Esophagus muscularis mucosa (tissue), 4 donors: ENCODE data around the gene MERTK. TPM values are rescaled to one million over a fixed set of nuclear protein-coding genes. Genes with fewer than 3 reads are reported as not detected.

Experiments
- DNase-seq: peaks from one replicate; pipeline ENCODE4 v3.0.0-alpha.2; 2017; ENCODE audit errors: extremely low spot score
- H3K27ac ChIP-seq, 4 donors: fragments of 200-600 bp; sonication (generic); replicated peaks in 1 of 4; 1 replicate in 3 of 4; 2 replicates in 1 of 4; pipeline ENCODE4 v1.5.1; 2016 to 2019; ENCODE audit warnings: mild to moderate bottlenecking in 1 of 4
- H3K27me3 ChIP-seq, 4 donors: fragments of 200-600 bp; sonication (generic); one replicate each; pipeline versions ENCODE4 v1.5.1 to v1.6.0; 2016 to 2019
- H3K36me3 ChIP-seq, 4 donors: fragments of 200-600 bp; sonication (generic); one replicate each; pipeline ENCODE4 v1.5.1; 2016 to 2019
- H3K4me1 ChIP-seq, 4 donors: fragments of 200-600 bp; sonication (generic); one replicate each; pipeline ENCODE4 v1.5.1; 2016 to 2019
- H3K4me3 ChIP-seq, 4 donors: fragments of 200-600 bp; sonication (generic); 1 replicate in 2 of 4; 2 replicates in 2 of 4; pipeline ENCODE4 v1.5.1; 2016 to 2019; ENCODE audit warnings: mild to moderate bottlenecking in 4 of 4, moderate library complexity in 1 of 4
- H3K9me3 ChIP-seq, 4 donors: fragments of 200-600 bp; sonication (generic); 1 replicate in 3 of 4; 2 replicates in 1 of 4; pipeline ENCODE4 v1.5.1; 2016 to 2019
- EP300 ChIP-seq: sonication (generic); formaldehyde crosslinking; IDR thresholded peaks from one replicate; pipeline ENCODE4 v1.6.1; 2017; ENCODE audit warnings: antibody characterized with exemption
- POLR2A ChIP-seq: fragments of 450-650 bp; IDR thresholded peaks from one replicate; pipeline ENCODE4 v1.6.1; 2017; ENCODE audit warnings: antibody characterized with exemption, moderate library complexity, mild to moderate bottlenecking, low read depth
- POLR2AphosphoS5 ChIP-seq, 2 donors: sonication (generic); formaldehyde crosslinking; IDR thresholded peaks; one replicate each; pipeline ENCODE4 v1.6.1; 2017; ENCODE audit warnings: antibody characterized with exemption in 2 of 2
- WGBS: methylation state at CpG from one replicate; pipeline ENCODE4 v1.1.5; 2018; 5-methylcytosine and 5-hydroxymethylcytosine counted together
- intact Hi-C: fragments of 100-400 bp; cut with DNase I; formaldehyde crosslinking; loops from one replicate; pipeline ENCODE4 v1.15.1; 2023
- total RNA-seq, 4 donors: library from RNA; depleted of rRNA; stranded (reverse); fragments of >200 nt; gene quantifications; one replicate each; pipeline versions ENCODE4 v1.1.0 to v1.2.1, GENCODE V29; 2016
- TF ChIP-seq, protein P1 (sequence below), 3 experiments: fragments of 200-600 bp in 2 of 3; fragments of 450-650 bp in 1 of 3; sonication (generic) in 2 of 3; IDR thresholded peaks; one replicate each; pipeline ENCODE4 v1.5.1; 2017 to 2019; ENCODE audit warnings: antibody characterized with exemption in 3 of 3, mild to moderate bottlenecking in 2 of 3, moderate library complexity in 1 of 3

Gene MERTK
- total RNA-seq, 4 donors from 2014 or later, result 19.9 to 31.0 (median 22.3) TPM

- no peaks in the 10 kb centered on the region for H3K4me1 ChIP-seq
- no peak for DNase-seq
- no peaks in the 10 kb centered on the region for H3K27me3 ChIP-seq
- no peak overlapping the region for H3K27ac ChIP-seq
- H3K36me3 ChIP-seq, result peaks cover 0 to 70% (median 27%) of the 10 kb centered on the region in 4 donors
- intact Hi-C loops, result no loop called here
- H3K4me3 ChIP-seq, result no peak overlapping the region
- no peaks in the 10 kb centered on the region for H3K9me3 ChIP-seq
- WGBS, result 94% methylated on average over 10 of the region's 10 CpGs
- TF ChIP-seq POLR2A, result no peak
- TF ChIP-seq, protein P1, sequence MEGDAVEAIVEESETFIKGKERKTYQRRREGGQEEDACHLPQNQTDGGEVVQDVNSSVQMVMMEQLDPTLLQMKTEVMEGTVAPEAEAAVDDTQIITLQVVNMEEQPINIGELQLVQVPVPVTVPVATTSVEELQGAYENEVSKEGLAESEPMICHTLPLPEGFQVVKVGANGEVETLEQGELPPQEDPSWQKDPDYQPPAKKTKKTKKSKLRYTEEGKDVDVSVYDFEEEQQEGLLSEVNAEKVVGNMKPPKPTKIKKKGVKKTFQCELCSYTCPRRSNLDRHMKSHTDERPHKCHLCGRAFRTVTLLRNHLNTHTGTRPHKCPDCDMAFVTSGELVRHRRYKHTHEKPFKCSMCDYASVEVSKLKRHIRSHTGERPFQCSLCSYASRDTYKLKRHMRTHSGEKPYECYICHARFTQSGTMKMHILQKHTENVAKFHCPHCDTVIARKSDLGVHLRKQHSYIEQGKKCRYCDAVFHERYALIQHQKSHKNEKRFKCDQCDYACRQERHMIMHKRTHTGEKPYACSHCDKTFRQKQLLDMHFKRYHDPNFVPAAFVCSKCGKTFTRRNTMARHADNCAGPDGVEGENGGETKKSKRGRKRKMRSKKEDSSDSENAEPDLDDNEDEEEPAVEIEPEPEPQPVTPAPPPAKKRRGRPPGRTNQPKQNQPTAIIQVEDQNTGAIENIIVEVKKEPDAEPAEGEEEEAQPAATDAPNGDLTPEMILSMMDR (IDR thresholded peaks at IDR 0.05), result no peak
- TF ChIP-seq POLR2AphosphoS5 (IDR thresholded peaks at IDR 0.05), result no peak
- TF ChIP-seq EP300, result no peak
These were observed 122.9 kb downstream of the MERTK start for GRCh38 chr2:112021290-112021689.

- DNase-seq, result no peak
- TF ChIP-seq, protein P1 (IDR thresholded peaks at IDR 0.05), result no peak
- TF ChIP-seq POLR2A (no peak), POLR2AphosphoS5 (IDR thresholded peaks at IDR 0.05) (no peak), EP300 (no peak)
- no peaks in the 10 kb centered on the region for H3K27me3 ChIP-seq
- peaks cover 0 to 65% (median 27%) of the 10 kb centered on the region in 4 donors for H3K36me3 ChIP-seq
- WGBS, result 96% methylated on average over 8 of the region's 8 CpGs
- H3K4me1 ChIP-seq, result no peaks in the 10 kb centered on the region
- no peaks in the 10 kb centered on the region for H3K9me3 ChIP-seq
- intact Hi-C loops, result no loop called here
- no peak overlapping the region for H3K27ac ChIP-seq
- no peak overlapping the region for H3K4me3 ChIP-seq
These were observed 123.4 kb downstream of the MERTK start for GRCh38 chr2:112021781-112022231.

DNA sequence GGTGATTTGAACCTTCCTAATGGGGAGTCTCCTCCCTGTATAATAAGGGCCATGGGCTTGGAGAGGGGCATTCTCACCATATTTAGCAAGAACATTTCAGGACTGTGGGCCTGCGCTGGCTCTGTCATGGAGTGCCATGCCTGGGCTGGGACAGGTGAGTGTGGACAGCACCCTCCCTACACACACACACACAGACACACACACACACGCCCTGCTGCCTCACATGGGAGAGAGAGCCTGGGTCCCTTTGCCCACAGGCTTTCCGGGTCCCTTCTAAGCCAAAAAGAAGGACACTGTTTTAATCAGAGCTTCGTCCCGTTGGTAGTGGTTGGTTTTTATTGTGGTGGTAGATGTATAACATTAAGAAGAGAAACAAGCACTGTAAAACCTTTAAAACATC, 125.3 kb downstream of the MERTK start:
- no peak for DNase-seq
- Histone ChIP-seq H3K36me3 (peaks cover 0 to 68% (median 27%) of the 10 kb centered on the region in 4 donors), H3K4me3 (no peak overlapping the region), H3K4me1 (no peaks in the 10 kb centered on the region), H3K27ac (no peak overlapping the region), H3K27me3 (no peaks in the 10 kb centered on the region), H3K9me3 (no peaks in the 10 kb centered on the region)
- WGBS, result 94% methylated on average over 5 of the region's 5 CpGs
- intact Hi-C loops, result no loop called here
- TF ChIP-seq, protein P1 (IDR thresholded peaks at IDR 0.05), result no peak
- no peak for TF ChIP-seq POLR2AphosphoS5 (IDR thresholded peaks at IDR 0.05)
- no peak for TF ChIP-seq POLR2A
- TF ChIP-seq EP300, result no peak

DNA sequence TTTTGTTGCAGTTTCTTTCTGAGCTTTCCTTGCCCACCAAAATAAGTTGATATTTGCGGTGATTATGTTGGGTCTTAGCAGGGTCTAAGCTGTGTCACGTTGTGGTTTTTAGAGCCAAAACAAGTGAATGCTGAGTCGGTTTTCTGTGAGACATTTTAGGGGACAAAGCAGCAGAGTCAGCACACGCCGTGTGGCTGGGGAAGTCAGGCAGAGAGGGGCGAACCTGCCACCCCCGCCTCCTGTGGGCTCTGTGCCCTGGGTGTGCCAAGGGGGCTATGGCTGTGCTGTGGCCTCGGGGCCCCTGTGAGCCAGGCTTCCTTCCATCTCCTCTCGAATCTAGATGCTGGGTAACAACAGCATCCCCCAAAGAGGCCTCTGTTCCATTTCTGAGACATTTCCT, 125.8 kb downstream of the MERTK start:
- Histone ChIP-seq H3K27ac (no peak overlapping the region), H3K4me1 (no peaks in the 10 kb centered on the region), H3K36me3 (peaks cover 0 to 67% (median 27%) of the 10 kb centered on the region in 4 donors), H3K27me3 (no peaks in the 10 kb centered on the region), H3K4me3 (no peak overlapping the region), H3K9me3 (no peaks in the 10 kb centered on the region)
- intact Hi-C loops, result no loop called here
- no peak for DNase-seq
- TF ChIP-seq, protein P1 (IDR thresholded peaks at IDR 0.05), result no peak
- TF ChIP-seq EP300 (no peak), POLR2AphosphoS5 (IDR thresholded peaks at IDR 0.05) (no peak), POLR2A (no peak)
- WGBS, result 83% methylated on average over 7 of the region's 9 CpGs

- intact Hi-C loops, result no loop called here
- H3K27me3 ChIP-seq, result no peaks in the 10 kb centered on the region
- DNase-seq, result no peak
- no peak overlapping the region for H3K4me3 ChIP-seq
- 91% methylated on average over 11 of the region's 12 CpGs for WGBS
- no peak for TF ChIP-seq POLR2A
- TF ChIP-seq POLR2AphosphoS5 (IDR thresholded peaks at IDR 0.05), result no peak
- TF ChIP-seq, protein P1 (IDR thresholded peaks at IDR 0.05), result no peak
- TF ChIP-seq EP300, result no peak
- no peak overlapping the region for H3K27ac ChIP-seq
- no peaks in the 10 kb centered on the region for H3K9me3 ChIP-seq
- H3K36me3 ChIP-seq, result peaks cover 0 to 61% (median 27%) of the 10 kb centered on the region in 4 donors
- no peaks in the 10 kb centered on the region for H3K4me1 ChIP-seq
These were observed 126.6 kb downstream of the MERTK start for GRCh38 chr2:112024896-112025491.
